GM12892 (cell line): ENCODE results near the gene SAMD14.

Experiments used
- POLR2A ChIP-seq: IDR thresholded peaks from 2 replicates; pipeline ENCODE4 v1.6.1; 2011; ENCODE audit warnings: low read depth, low read length, control low read depth
- POLR2AphosphoS5 ChIP-seq: IDR thresholded peaks from 2 replicates; pipeline ENCODE4 v1.6.1; 2011; ENCODE audit warnings: low read depth, low read length, control low read depth

- no peak for TF ChIP-seq POLR2A
- TF ChIP-seq POLR2AphosphoS5: no peak
Observed at GRCh38 chr17:50161911-50162288, 31.9 kb upstream of the SAMD14 start.
